B cell (primary cell): ENCODE measurements around the gene PLCB3. TPM values are rescaled to one million over a fixed set of nuclear protein-coding genes. Genes with fewer than 3 reads are reported as not detected.

Source experiments
- ATAC-seq: fragments of 200-7000 bp; cut with Tn5 transposase; one replicate; pipeline ENCODE4 v1.10.0; 2021; ENCODE audit warnings: low read depth, mild to moderate bottlenecking, moderate number of reproducible peaks, moderate library complexity
- CTCF ChIA-PET: fragments of 350-600 bp; sonication (Branson Sonifier 250); formaldehyde crosslinking; loops from one replicate; lab custom pipeline; 2021; ENCODE audit warnings: antibody characterized with exemption, inconsistent platforms; lab: Charles Lee
- POLR2A ChIA-PET: fragments of 350-600 bp; sonication (Branson Sonifier 250); formaldehyde crosslinking; loops from one replicate; lab custom pipeline; 2021; ENCODE audit warnings: antibody characterized with exemption; lab: Charles Lee
- DNase-seq: peaks from one replicate; pipeline ENCODE4 v3.0.0; 2013
- H2AFZ ChIP-seq: 2 replicates; pipeline ENCODE4 v1.6.1; 2012; ENCODE audit warnings: mild to moderate bottlenecking, low read depth, low read length; ENCODE audit not compliant: insufficient read depth, poor library complexity, severe bottlenecking
- H3K27ac ChIP-seq, 2 donors: 1 replicate in 1 of 2; 2 replicates in 1 of 2; pipeline ENCODE4 v1.5.1; 2012 to 2013; ENCODE audit warnings: low read length in 2 of 2, mild to moderate bottlenecking in 2 of 2, moderate library complexity in 1 of 2
- H3K27me3 ChIP-seq, 4 experiments: fragments of 200-600 bp in 1 of 4; sonication (generic) in 1 of 4; replicated peaks in 1 of 4; 1 replicate in 2 of 4; 2 replicates in 2 of 4; pipeline versions ENCODE4 v1.6.1 to v1.7.0; 2013 to 2016; ENCODE audit warnings: low read length in 3 of 4, mild to moderate bottlenecking in 2 of 4, mixed read lengths in 1 of 4, moderate library complexity in 1 of 4; ENCODE audit not compliant: insufficient read depth in 4 of 4, control insufficient read depth in 3 of 4; ENCODE audit errors: control extremely low read depth in 1 of 4
- H3K36me3 ChIP-seq, 2 experiments: replicated peaks in 1 of 2; 1 replicate in 1 of 2; 2 replicates in 1 of 2; pipeline versions ENCODE4 v1.6.1 to v1.7.1; 2013; ENCODE audit warnings: low read length in 1 of 2; ENCODE audit not compliant: insufficient read depth in 2 of 2, control insufficient read depth in 1 of 2; ENCODE audit errors: control extremely low read depth in 1 of 2, extremely low read depth in 1 of 2
- H3K4me1 ChIP-seq, 2 donors: fragments of 200-600 bp in 1 of 2; sonication (generic) in 1 of 2; 1 replicate in 1 of 2; 2 replicates in 1 of 2; pipeline versions ENCODE4 v1.5.1 to v1.6.1; 2013 to 2017; ENCODE audit warnings: low read length in 2 of 2; ENCODE audit not compliant: control insufficient read depth in 2 of 2, insufficient read depth in 2 of 2
- H3K4me2 ChIP-seq: replicated peaks from 2 replicates; pipeline ENCODE3; 2012; ENCODE audit warnings: mild to moderate bottlenecking, low read depth, low read length; ENCODE audit not compliant: poor library complexity, severe bottlenecking
- H3K4me3 ChIP-seq, 5 experiments: fragments of 200-600 bp in 1 of 5; sonication (generic) in 1 of 5; 1 replicate in 3 of 5; 2 replicates in 2 of 5; pipeline versions ENCODE4 v1.5.1 to v1.7.0; 2011 to 2016; ENCODE audit warnings: low read length in 4 of 5, mild to moderate bottlenecking in 4 of 5, low read depth in 2 of 5, control low read depth in 1 of 5, moderate library complexity in 1 of 5; ENCODE audit not compliant: insufficient read depth in 1 of 5; ENCODE audit errors: control extremely low read depth in 1 of 5, extremely low read depth in 1 of 5
- H3K79me2 ChIP-seq: fragments of 200-600 bp; sonication (generic); one replicate; pipeline ENCODE4 v1.6.0; 2016; ENCODE audit warnings: low read length; ENCODE audit not compliant: control insufficient read depth, insufficient read depth
- H3K9ac ChIP-seq: fragments of 200-600 bp; sonication (generic); 2 replicates; pipeline ENCODE4 v1.6.1; 2017; ENCODE audit warnings: mild to moderate bottlenecking, low read length, moderate library complexity
- H3K9me3 ChIP-seq, 3 donors: one replicate each; pipeline versions ENCODE4 v1.6.1 to v1.7.1; 2013; ENCODE audit warnings: low read length in 2 of 3; ENCODE audit not compliant: control insufficient read depth in 2 of 3, insufficient read depth in 1 of 3; ENCODE audit errors: control extremely low read depth in 1 of 3
- H4K20me1 ChIP-seq: 2 replicates; pipeline ENCODE4 v1.6.0; 2012; ENCODE audit warnings: mild to moderate bottlenecking, low read length; ENCODE audit not compliant: insufficient read depth, control insufficient read depth, poor library complexity, severe bottlenecking
- H3K27ac Mint-ChIP-seq: one replicate; pipeline ENCODE4 v1.8.0; 2021; ENCODE audit warnings: mixed read lengths
- H3K27me3 Mint-ChIP-seq: one replicate; pipeline ENCODE4 v1.8.0; 2021; ENCODE audit warnings: mixed read lengths
- H3K4me1 Mint-ChIP-seq: one replicate; pipeline ENCODE4 v1.8.0; 2021; ENCODE audit warnings: mixed read lengths
- H3K4me3 Mint-ChIP-seq: one replicate; pipeline ENCODE4 v1.8.0; 2021; ENCODE audit warnings: mixed read lengths
- H3K9me3 Mint-ChIP-seq: one replicate; pipeline ENCODE4 v1.8.0; 2022; ENCODE audit warnings: mixed read lengths; ENCODE audit not compliant: insufficient read depth
- CTCF ChIP-seq: fragments of 200-600 bp; IDR thresholded peaks from one replicate; pipeline ENCODE4 v1.8.0; 2022; ENCODE audit warnings: antibody characterized with exemption, mild to moderate bottlenecking
- EZH2 ChIP-seq: IDR thresholded peaks from 2 replicates; pipeline ENCODE4 v1.6.1; 2012; ENCODE audit warnings: borderline replicate concordance, low read depth, mild to moderate bottlenecking, moderate library complexity, low read length; ENCODE audit not compliant: insufficient read depth, poor library complexity, severe bottlenecking
- WGBS: methylation state at CpG from one replicate; pipeline ENCODE4 v1.1.5; 2013; ENCODE audit warnings: missing lambda C conversion rate; ENCODE audit not compliant: insufficient coverage; 5-methylcytosine and 5-hydroxymethylcytosine counted together
- intact Hi-C: fragments of 100-400 bp; cut with micrococcal nuclease; formaldehyde crosslinking; loops from one replicate; pipeline ENCODE4 v1.10.0; 2022
- polyA plus RNA-seq: library from polyadenylated mRNA; depleted of rRNA; stranded (reverse); fragments of >200 nt; gene quantifications from 2 replicates; pipeline ENCODE4 v1.2.3, GENCODE V29; 2012
- total RNA-seq, 2 donors: library from RNA; stranded (reverse); fragments of 120-200 nt in 1 of 2; gene quantifications; 1 replicate in 1 of 2; 2 replicates in 1 of 2; pipeline versions ENCODE4 v1.2.3 to v1.2.4, GENCODE V29; 2013 to 2022

Gene PLCB3
- total and polyA plus RNA-seq, 2 donors (not counting 1 experiment from before 2014, with no cell fraction given): 3.0 to 8.1 TPM

GRCh38 chr11:64256300-64256699 lies 5.0 kb downstream of the PLCB3 start:
- peaks cover 12 to 14% of the 10 kb centered on the region in 2 donors for H3K4me1 ChIP-seq
- ATAC-seq: no peak
- no peaks in the 10 kb centered on the region for H3K9me3 ChIP-seq
- H2AFZ ChIP-seq: no peak overlapping the region
- H3K27me3 ChIP-seq: no peaks in the 10 kb centered on the region
- no peak overlapping the region for H3K4me2 ChIP-seq
- H3K27ac ChIP-seq: no peak overlapping the region
- H3K9ac ChIP-seq: no peak overlapping the region
- H4K20me1 ChIP-seq: no peaks in the 10 kb centered on the region
- no peak for TF ChIP-seq EZH2
- H3K9me3 Mint-ChIP-seq: no peaks in the 10 kb centered on the region
- POLR2A ChIA-PET: interaction anchor here (1.1 to 1.2 kb wide), 2 partner anchors 13 to 48 kb away, joined by 3 read pairs; partner anchors contain the start of gene ESRRA
- H3K27me3 Mint-ChIP-seq: no peaks in the 10 kb centered on the region
- peaks cover 9% of the 10 kb centered on the region for H3K4me1 Mint-ChIP-seq
- no peak overlapping the region for H3K4me3 Mint-ChIP-seq
- H3K4me3 ChIP-seq: no peak overlapping the region
- H3K27ac Mint-ChIP-seq: no peak overlapping the region
- intact Hi-C loops: no loop called here
- no peak for DNase-seq
- peaks cover 4% of the 10 kb centered on the region for H3K79me2 ChIP-seq
- 94% methylated on average over 15 of the region's 15 CpGs for WGBS
- H3K36me3 ChIP-seq: no peaks in the 10 kb centered on the region
- CTCF ChIA-PET: no interaction called here

GRCh38 chr11:64258356-64258755 lies 7.0 kb downstream of the PLCB3 start:
- Histone ChIP-seq H3K79me2 (no peaks in the 10 kb centered on the region), H4K20me1 (no peaks in the 10 kb centered on the region), H3K36me3 (no peaks in the 10 kb centered on the region), H3K9me3 (no peaks in the 10 kb centered on the region), H3K4me3 (no peak overlapping the region), H3K4me1 (no peaks in the 10 kb centered on the region), H3K4me2 (no peak overlapping the region), H3K27ac (no peak overlapping the region), H3K27me3 (no peaks in the 10 kb centered on the region), H3K9ac (no peak overlapping the region), H2AFZ (no peak overlapping the region)
- Mint-ChIP-seq H3K4me3 (no peak overlapping the region), H3K4me1 (peaks cover under 1% of the 10 kb centered on the region), H3K9me3 (no peaks in the 10 kb centered on the region), H3K27ac (no peak overlapping the region), H3K27me3 (no peaks in the 10 kb centered on the region)
- intact Hi-C loops: no loop called here
- TF ChIP-seq CTCF: no peak
- no peak for TF ChIP-seq EZH2
- DNase-seq (no peak), ATAC-seq (no peak)
- 97% methylated on average over 24 of the region's 24 CpGs for WGBS
- ChIA-PET CTCF (interaction anchor here (1.1 kb wide), 1 partner anchor 9 kb away, joined by 3 read pairs; no protein-coding TSS in a partner anchor), POLR2A (interaction anchor here (0.7 kb wide), 1 partner anchor 520 kb away, joined by 3 read pairs; no protein-coding TSS in a partner anchor)
